Kidney glomerular epithelial cell (primary cell): ENCODE data around the gene SORCS3.

Source experiments
- DNase-seq: peaks from one replicate; lab custom pipeline; 2025; lab: John Stamatoyannopoulos, UW

SORCS3 gene

GRCh38 chr10:105259201-105259600, 618.1 kb downstream of the SORCS3 start:
- DNase-seq = no peak

GRCh38 chr10:105262666-105263065, 621.6 kb downstream of the SORCS3 start:
- DNase-seq = no peak

- DNase-seq = no peak
These were observed 626.0 kb downstream of the SORCS3 start for GRCh38 chr10:105266966-105267539.

- DNase-seq = no peak
These were observed 627.9 kb downstream of the SORCS3 start for GRCh38 chr10:105268961-105269360.

- no peak for DNase-seq
These were observed 628.6 kb downstream of the SORCS3 start for GRCh38 chr10:105269689-105270088.

GRCh38 chr10:105274556-105275070, 633.5 kb downstream of the SORCS3 start:
- no peak for DNase-seq

GRCh38 chr10:105278439-105278838, 637.3 kb downstream of the SORCS3 start:
- DNase-seq = no peak

- no peak for DNase-seq
These were observed 638.0 kb downstream of the SORCS3 start for GRCh38 chr10:105279101-105279500.

GRCh38 chr10:105280895-105281294, 639.8 kb downstream of the SORCS3 start:
- DNase-seq = no peak

GRCh38 chr10:105284476-105285215, 643.6 kb downstream of the SORCS3 start:
- DNase-seq = no peak

- DNase-seq = no peak
These were observed 646.9 kb downstream of the SORCS3 start for GRCh38 chr10:105288026-105288425.

- no peak for DNase-seq
These were observed 647.5 kb downstream of the SORCS3 start for GRCh38 chr10:105288613-105289012.

- DNase-seq = no peak
These were observed 650.5 kb downstream of the SORCS3 start for GRCh38 chr10:105291571-105291970.

GRCh38 chr10:105292236-105292635, 651.1 kb downstream of the SORCS3 start:
- no peak for DNase-seq
